Stimulated activated naive B cell treated with anti-CD40 and anti-IgM and Interleukin-4, amounts not matched to agents 10 μg/mL and 1 μg/mL and 100 μg/mL, for 72 hours (primary cell): ENCODE measurements around the gene FEN1.

Experiments
- ATAC-seq, 2 donors: fragments of 150-1000 bp; cut with Tn5 transposase; replicated peaks; 2 replicates each; pipeline ENCODE4 v1.10.0; 2021; ENCODE audit warnings: moderate library complexity in 1 of 2
- DNase-seq: peaks from one replicate; pipeline ENCODE4 v3.0.0; 2021
- H3K27ac Mint-ChIP-seq: one replicate; pipeline ENCODE4 v1.8.0; 2022; ENCODE audit warnings: mild to moderate bottlenecking, mixed read lengths
- H3K27me3 Mint-ChIP-seq, 2 donors: one replicate each; pipeline ENCODE4 v1.8.0; 2022; ENCODE audit warnings: mixed read lengths in 2 of 2
- H3K36me3 Mint-ChIP-seq, 2 donors: one replicate each; pipeline ENCODE4 v1.8.0; 2022; ENCODE audit warnings: mixed read lengths in 2 of 2, mild to moderate bottlenecking in 1 of 2
- H3K4me1 Mint-ChIP-seq, 2 donors: one replicate each; pipeline ENCODE4 v1.8.0; 2022; ENCODE audit warnings: mixed read lengths in 2 of 2, mild to moderate bottlenecking in 1 of 2
- H3K4me3 Mint-ChIP-seq, 2 donors: one replicate each; pipeline ENCODE4 v1.8.0; 2022; ENCODE audit warnings: mild to moderate bottlenecking in 2 of 2, mixed read lengths in 2 of 2, moderate library complexity in 1 of 2
- H3K9me3 Mint-ChIP-seq, 2 donors: one replicate each; pipeline ENCODE4 v1.8.0; 2022; ENCODE audit warnings: mixed read lengths in 2 of 2, mild to moderate bottlenecking in 1 of 2

The FEN1 gene

DNA sequence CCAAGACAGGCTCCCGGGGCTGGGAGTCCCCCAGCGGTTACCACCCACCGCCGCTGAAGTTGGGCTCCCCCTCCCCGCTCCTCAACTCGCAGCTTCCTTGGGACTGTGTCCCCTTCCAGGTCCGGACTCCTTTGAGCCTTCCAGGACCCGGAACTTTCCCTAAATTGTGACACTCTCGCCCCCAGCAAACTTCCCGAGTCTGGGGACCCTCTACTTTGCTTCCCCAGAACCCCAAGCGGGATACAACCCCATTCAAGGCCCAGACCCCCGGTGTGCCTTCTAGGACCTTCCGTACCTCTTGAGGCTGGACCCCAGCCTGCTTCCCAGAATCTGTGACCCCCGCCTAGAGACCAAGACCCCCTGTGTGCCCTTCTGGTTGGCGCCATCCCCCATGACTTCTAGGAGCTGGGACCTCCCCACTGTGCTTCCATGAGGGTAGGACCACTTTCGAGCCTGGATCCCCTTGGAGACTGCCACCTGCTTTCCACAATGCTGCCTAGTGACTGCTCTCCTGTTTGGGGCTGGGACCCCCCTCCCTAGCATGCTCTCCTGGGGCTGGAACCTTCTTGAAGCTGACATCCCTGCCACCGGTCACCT lies 39.7 kb upstream of the FEN1 start:
- H3K27ac Mint-ChIP-seq, result no peak overlapping the region
- peaks cover 41 to 74% of the 10 kb centered on the region in 2 donors for H3K27me3 Mint-ChIP-seq
- peaks cover 14 to 18% of the 10 kb centered on the region in 2 donors for H3K4me1 Mint-ChIP-seq
- no peak for DNase-seq
- no peaks in the 10 kb centered on the region for H3K9me3 Mint-ChIP-seq
- H3K36me3 Mint-ChIP-seq, result no peaks in the 10 kb centered on the region
- peak in 1 of 2 donors; percentile 21 for ATAC-seq
- peak overlapping the region; percentile 64 to 75 for H3K4me3 Mint-ChIP-seq

DNA sequence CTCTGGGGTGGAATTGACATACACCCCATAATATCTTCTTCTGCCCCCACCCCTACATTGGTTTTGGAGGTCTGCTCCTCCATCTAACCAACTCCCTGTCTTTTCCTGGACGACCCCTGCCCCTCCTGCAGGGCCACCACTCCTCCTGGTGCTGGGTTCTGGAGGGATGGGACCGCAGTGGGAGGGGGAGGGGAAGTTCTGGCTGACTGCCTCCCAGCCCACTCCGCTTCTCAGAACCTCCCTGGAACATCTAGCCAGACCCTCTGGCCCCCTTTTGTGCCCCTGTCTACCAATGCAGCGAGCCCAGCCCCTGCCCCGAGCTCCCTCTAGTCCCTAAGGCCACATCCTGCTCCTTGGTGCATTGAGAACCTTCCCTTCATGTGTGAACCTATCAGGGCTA lies 39.0 kb upstream of the FEN1 start:
- peaks cover 43 to 72% of the 10 kb centered on the region in 2 donors for H3K27me3 Mint-ChIP-seq
- H3K9me3 Mint-ChIP-seq, result no peaks in the 10 kb centered on the region
- DNase-seq (no peak), ATAC-seq (no peak)
- no peak overlapping the region for H3K27ac Mint-ChIP-seq
- peak overlapping the region; percentile 20 to 64 for H3K4me3 Mint-ChIP-seq
- H3K36me3 Mint-ChIP-seq, result no peaks in the 10 kb centered on the region
- peaks cover 14 to 18% of the 10 kb centered on the region in 2 donors for H3K4me1 Mint-ChIP-seq

DNA sequence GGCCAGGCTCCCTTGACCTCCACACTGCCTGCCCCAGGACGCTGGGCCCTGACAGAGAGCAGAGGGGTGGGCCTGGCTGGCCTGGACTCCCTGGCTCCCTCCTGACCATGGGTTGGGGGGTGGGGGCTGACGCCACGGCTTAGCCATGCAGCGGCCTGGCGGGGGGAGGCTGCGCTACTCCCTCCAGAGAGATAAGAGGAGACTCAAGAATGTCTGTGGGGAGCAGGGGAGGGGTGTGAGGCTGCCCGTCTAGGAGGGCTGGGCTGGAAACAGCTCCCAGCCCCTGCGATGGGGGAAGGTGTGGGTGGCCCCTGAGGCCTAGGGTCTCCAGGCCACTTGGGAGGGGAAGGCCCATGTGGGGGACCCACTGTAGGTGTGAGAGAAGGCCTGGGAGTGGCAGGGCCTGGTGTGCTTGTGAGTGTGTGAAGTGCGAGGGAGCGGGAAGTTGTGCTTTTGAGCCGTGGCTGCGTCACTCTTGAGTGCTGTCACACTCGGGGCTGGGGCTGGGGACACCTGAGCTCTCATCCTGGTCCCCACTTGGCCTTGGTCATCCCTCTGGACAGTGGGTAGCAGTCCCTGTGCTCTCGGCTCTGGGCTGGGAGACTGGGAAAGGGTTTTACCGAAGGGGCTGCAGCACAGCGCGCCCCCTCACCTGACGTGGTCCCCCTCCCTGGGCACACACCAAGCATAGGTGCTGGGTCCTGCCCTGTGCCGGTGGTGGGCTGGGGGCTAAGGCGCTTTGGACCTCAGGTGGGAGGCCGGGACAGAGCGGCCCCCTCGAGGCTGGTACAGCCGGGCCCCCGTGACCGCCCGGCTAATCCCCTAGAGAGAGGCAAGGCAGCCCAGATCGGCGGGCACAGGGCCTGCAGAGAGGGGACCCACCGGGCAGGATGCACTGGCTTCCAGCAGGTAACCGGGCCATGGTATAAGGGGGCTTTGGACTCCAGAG lies 37.9 kb upstream of the FEN1 start:
- ATAC-seq (no peak), DNase-seq (no peak)
- Mint-ChIP-seq H3K9me3 (no peaks in the 10 kb centered on the region), H3K4me1 (peaks cover 14 to 18% of the 10 kb centered on the region in 2 donors), H3K36me3 (no peaks in the 10 kb centered on the region), H3K27ac (no peak overlapping the region), H3K27me3 (peaks cover 39 to 71% of the 10 kb centered on the region in 2 donors), H3K4me3 (no peak overlapping the region)

DNA sequence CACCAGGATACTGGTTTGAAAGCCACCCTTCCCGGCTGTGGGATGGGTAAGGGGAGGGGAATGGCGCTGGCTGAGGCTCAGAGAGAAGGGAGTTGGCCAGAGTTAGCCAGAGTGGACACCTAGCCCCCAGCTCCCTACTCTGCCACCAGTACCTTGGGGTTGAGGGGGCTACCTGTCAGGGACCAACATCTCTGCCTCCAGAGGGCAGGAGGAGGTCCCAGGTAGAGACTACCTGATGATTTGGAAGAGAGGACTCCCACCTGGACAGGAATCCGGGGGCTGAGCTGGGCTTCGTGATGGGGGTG lies 36.6 kb upstream of the FEN1 start:
- Mint-ChIP-seq H3K4me1 (peaks cover 14 to 18% of the 10 kb centered on the region in 2 donors), H3K4me3 (no peak overlapping the region), H3K27me3 (peaks cover 29 to 73% of the 10 kb centered on the region in 2 donors), H3K36me3 (no peaks in the 10 kb centered on the region), H3K9me3 (no peaks in the 10 kb centered on the region), H3K27ac (no peak overlapping the region)
- no peak for DNase-seq
- ATAC-seq, result no peak

DNA sequence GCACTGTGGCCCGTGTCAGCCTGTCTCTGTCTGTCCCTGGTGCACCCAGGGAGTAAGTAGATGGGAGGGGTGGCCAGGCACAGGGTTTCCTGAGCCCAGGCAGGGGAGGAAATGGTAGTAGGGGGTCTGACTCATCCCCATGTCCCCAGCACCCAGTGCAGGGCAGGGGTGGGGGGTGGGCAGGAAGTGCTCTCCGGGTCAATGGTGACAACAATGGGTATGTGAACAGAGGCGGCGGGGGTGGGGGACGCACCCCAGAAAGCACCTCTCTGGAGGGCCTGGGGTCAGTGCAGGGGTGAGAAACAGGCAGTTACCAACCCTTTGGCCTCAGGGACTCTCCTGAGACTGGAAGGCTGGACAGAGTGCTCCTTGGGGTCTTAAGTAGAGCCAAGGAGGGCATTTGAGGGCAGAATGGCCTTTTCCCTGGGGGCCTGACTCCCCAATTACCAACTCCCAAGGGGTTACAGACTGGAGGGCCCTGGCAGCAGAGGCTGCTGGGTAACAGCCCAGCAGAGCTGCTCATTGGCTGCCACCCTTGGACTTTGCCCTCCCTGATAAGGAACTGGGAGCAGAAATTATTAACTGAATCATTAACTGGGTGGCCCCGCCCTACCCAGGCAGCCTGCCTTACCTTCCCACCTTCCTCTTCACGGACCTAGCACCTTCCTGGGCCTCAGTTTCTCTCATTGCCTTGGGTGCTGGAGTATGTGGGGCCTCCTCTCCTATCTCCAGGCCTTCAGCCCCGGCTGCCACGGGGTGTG lies 36.1 kb upstream of the FEN1 start:
- Mint-ChIP-seq H3K36me3 (no peaks in the 10 kb centered on the region), H3K27ac (peak overlapping the region; percentile 69), H3K27me3 (peaks cover 27 to 69% of the 10 kb centered on the region in 2 donors), H3K9me3 (no peaks in the 10 kb centered on the region), H3K4me3 (no peak overlapping the region), H3K4me1 (peaks cover 14 to 18% of the 10 kb centered on the region in 2 donors)
- ATAC-seq, result peak in 1 of 2 donors; percentile 31
- DNase-seq, result no peak

DNA sequence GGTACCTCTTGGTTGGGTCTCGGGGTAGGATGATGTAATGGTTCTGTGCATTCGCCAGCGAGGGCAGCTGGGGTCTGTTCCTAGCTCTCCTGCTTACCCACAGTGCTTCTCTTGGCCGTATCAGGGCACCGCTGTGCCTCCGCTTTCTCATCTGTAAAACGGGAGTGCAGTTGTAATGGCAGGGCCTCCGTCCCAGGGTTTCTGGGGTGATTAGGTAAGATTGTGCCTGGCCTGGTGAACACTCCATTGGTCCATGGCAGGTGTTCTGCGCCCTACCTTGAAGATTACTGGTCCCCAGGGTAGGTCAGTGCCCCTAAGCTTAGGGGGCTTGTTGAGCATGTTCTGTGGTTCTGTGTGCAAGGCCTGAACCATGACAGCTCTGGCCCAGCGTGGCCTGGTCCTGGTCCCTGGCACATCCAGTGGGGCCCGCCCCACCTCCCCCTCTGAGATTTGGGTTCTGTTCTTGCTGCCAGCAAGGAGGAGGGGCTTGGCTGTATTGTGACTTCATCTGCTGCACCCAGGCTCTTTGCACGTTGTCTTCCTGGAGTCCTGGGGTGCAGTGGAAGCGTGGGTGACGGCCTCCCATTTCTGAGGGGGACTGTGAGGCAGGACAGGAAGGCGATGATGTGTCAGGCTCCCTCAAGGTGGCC lies 35.4 kb upstream of the FEN1 start:
- Mint-ChIP-seq H3K27ac (no peak overlapping the region), H3K36me3 (no peaks in the 10 kb centered on the region), H3K9me3 (no peaks in the 10 kb centered on the region), H3K4me3 (no peak overlapping the region), H3K4me1 (peaks cover 12 to 18% of the 10 kb centered on the region in 2 donors), H3K27me3 (peaks cover 28 to 70% of the 10 kb centered on the region in 2 donors)
- DNase-seq (no peak), ATAC-seq (no peak)

DNA sequence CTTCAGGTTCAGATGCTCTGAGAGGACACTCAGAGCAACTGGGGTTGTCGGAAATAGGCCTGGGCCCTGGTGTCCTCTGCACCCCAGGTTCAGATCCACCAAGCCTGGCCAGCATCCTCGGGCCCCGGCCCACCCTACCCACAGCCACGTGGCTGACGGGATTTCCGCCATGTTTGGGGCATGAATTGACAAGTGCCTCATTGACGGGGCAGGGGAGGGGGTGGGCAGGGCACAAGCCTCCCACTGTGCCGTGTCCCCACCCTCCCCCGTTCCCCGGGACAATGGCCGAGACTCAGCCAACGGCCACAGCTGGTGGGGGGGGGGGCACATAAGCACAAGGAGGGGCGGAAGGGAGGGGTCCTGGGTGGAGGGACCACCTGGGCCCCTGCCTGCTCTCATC lies 31.8 kb upstream of the FEN1 start:
- ATAC-seq (no peak), DNase-seq (no peak)
- H3K4me1 Mint-ChIP-seq, result peaks cover 7 to 14% of the 10 kb centered on the region in 2 donors
- H3K4me3 Mint-ChIP-seq, result no peak overlapping the region
- no peak overlapping the region for H3K27ac Mint-ChIP-seq
- H3K27me3 Mint-ChIP-seq, result peaks cover 11 to 44% of the 10 kb centered on the region in 2 donors
- H3K36me3 Mint-ChIP-seq, result no peaks in the 10 kb centered on the region
- no peaks in the 10 kb centered on the region for H3K9me3 Mint-ChIP-seq

DNA sequence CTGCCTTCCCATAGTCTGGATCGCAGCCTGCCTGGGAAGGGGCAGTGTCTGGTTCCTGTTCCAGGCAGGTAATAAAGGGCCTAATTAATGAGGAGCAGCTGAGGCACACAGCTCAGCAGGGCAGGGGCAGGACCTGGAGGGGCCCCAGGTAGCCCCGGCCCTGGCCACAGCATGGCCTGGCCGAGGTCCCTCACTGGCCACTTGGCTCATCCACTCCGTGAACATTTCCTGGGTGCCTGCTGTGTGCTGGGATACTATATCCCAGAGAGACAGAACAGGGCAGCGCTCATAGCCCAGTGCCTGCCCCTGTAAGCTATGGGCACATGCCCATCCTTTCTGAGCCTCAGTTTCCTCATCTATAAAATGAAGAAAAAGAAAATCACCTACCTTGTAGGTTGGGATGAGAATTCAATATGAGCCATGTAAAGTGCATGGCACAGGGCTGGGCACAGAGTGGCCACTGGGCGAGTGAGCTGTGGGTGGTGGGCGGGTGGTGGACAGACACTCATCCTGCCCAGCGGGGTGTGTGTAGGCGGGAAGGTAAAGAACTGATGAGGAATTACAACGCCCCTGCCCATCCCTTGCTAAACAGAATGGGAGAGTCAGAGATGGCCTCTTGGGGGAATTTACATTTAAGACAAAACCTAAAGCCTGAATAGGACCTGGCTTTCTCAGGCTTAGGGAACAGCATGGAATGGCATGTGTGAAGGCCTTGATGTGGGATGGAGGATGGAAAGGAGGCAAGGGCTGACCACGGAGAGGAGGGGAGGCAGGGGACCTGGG lies 31.1 kb upstream of the FEN1 start:
- ATAC-seq, result no peak
- Mint-ChIP-seq H3K36me3 (no peaks in the 10 kb centered on the region), H3K27me3 (peaks cover 11 to 40% of the 10 kb centered on the region in 2 donors), H3K4me1 (peaks cover 0 to 7% of the 10 kb centered on the region in 2 donors), H3K27ac (no peak overlapping the region), H3K4me3 (no peak overlapping the region), H3K9me3 (no peaks in the 10 kb centered on the region)
- no peak for DNase-seq

DNA sequence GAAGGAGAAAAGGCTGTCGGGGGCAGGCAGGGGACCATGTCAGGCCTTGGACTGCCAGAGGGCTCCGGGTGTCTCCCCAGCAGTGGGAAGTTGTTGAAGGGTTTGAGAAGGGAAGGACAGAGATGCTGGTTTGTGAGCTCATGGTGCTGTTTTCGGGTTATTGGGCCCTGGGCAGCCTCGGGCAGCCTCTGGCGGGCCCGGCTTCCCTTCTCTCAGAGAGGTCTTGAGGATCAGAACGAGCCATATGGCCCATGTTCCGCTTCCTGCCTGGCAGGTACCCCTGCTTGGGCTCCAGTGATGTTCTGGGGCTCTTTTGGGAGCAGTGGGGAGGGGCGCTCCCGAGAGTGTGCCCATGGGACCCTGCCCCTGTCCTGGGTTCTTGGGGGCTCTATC lies 30.5 kb upstream of the FEN1 start:
- H3K27me3 Mint-ChIP-seq, result peaks cover 11 to 37% of the 10 kb centered on the region in 2 donors
- peaks cover 0 to 1% of the 10 kb centered on the region in 2 donors for H3K4me1 Mint-ChIP-seq
- no peak for ATAC-seq
- no peaks in the 10 kb centered on the region for H3K36me3 Mint-ChIP-seq
- no peak overlapping the region for H3K4me3 Mint-ChIP-seq
- no peaks in the 10 kb centered on the region for H3K9me3 Mint-ChIP-seq
- no peak for DNase-seq
- no peak overlapping the region for H3K27ac Mint-ChIP-seq

DNA sequence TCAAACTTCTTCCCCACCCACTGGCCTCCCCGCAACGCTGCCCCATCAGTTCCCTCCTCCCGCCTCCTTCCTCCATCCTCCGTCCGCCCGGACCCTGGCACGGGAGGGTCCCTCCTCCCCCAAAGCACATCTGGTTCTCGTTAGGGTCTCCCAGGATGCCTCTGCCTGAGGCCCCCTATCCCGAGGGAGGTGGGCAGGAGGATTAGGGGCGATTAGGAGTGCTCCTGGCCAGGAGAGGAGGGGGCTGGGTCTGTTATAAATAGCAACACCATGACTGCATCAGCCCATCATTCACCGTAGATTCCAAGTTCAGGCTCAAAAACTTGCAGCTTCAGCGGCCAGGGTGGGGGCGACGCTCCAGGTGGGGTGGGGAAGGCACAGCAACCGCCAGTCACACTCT lies 29.9 kb upstream of the FEN1 start:
- no peaks in the 10 kb centered on the region for H3K9me3 Mint-ChIP-seq
- DNase-seq (no peak), ATAC-seq (no peak)
- peaks cover 11 to 31% of the 10 kb centered on the region in 2 donors for H3K27me3 Mint-ChIP-seq
- H3K4me3 Mint-ChIP-seq, result no peak overlapping the region
- H3K4me1 Mint-ChIP-seq, result no peaks in the 10 kb centered on the region
- no peaks in the 10 kb centered on the region for H3K36me3 Mint-ChIP-seq
- H3K27ac Mint-ChIP-seq, result no peak overlapping the region

DNA sequence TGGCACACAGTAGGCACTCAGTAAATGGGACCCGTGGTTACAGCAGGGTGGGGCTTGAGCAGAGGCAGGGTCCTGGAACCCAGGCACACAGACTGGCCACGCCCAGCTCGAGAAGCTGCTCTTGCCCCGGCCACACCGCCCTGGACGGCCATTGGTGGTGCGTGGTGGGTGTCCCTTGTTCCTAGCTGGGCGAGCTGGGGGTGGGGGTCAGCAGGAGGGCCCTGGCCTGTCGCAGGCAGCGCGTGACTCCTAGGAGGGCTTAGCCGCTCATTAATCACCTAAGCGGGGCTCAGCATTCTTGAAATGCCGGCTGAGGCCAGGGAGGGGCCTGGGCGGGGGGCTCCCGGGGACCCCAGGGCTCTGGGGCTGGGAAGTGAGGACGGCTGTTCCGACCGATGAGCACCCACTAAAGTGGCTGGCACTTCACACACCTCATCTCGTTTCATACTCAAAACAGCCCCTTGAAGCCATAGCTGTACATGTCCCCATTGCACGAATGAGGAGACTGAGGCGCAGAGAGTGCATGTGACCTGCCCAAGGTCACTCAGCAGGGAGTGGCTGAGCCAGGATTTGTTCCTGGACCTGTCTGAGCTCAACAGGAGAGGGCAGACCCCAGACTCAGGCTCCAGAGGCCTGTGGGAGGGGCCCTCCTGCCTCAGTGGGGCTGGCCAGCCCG lies 28.6 kb upstream of the FEN1 start:
- Mint-ChIP-seq H3K9me3 (no peaks in the 10 kb centered on the region), H3K4me3 (no peak overlapping the region), H3K27ac (no peak overlapping the region), H3K27me3 (peaks cover 6 to 25% of the 10 kb centered on the region in 2 donors), H3K36me3 (no peaks in the 10 kb centered on the region), H3K4me1 (peaks cover 0 to 2% of the 10 kb centered on the region in 2 donors)
- DNase-seq (no peak), ATAC-seq (no peak)

DNA sequence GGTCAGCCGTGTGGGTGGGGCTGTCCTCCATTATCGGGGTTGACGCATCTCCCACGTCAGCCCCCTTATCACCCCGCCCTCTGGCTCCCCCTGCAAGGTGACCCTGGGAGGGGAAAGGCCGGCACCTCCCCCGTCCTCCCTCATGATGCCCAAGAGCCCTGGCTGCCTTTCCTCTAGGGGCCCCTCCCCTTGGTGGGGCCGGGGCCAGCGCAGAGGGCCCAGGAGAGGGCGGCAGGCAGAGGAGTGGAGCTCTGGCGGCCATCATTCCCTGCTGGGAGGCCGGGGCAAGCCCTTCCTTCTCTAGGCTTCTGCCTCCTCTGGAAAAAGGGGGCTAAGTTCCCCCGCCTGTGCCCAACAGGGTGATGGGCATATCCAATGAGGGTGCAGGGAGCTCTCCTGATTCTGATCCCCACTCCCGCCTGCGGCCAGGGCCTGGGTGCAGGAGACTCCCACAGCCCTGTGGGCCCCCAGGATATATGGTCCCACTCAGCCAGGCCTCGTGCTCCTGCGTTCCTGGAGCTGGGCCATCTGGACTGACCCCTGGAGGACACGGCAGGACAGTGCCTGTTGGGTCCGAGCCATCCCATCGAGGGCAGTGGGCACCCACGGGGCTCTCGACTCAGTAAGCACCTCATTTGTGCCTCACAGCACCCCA lies 28.0 kb upstream of the FEN1 start:
- H3K4me1 Mint-ChIP-seq, result peaks cover 0 to 2% of the 10 kb centered on the region in 2 donors
- H3K4me3 Mint-ChIP-seq, result no peak overlapping the region

More for the DNA sequence above, 28.0 kb upstream of the FEN1 start:
- ATAC-seq, result no peak
- Mint-ChIP-seq H3K27me3 (peaks cover 6 to 20% of the 10 kb centered on the region in 2 donors), H3K9me3 (no peaks in the 10 kb centered on the region), H3K36me3 (no peaks in the 10 kb centered on the region), H3K27ac (no peak overlapping the region)
- no peak for DNase-seq
